ENCODE measurements around the gene SBK2.

DNA sequence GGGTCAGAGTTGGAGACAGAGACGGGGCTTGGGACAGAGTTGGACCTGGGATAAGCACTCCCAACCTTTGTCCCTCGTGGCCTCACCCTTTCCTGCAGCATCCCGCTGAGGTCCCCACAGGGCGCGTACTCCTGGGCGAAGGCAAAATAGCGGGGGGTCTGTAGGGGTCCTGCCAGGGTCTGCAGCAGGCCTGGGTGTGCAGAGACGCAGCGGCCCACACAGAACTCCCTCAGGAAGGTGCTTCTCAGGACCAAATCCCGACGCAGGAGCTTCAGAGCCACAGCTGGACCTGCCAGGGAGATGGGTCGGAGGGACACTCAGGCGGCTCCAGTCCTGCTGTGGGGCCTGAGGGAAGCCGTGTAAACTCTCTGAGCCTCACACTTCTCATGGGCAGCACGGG lies 7.1 kb upstream of the SBK2 start:
- TF ChIP-seq, protein P1, sequence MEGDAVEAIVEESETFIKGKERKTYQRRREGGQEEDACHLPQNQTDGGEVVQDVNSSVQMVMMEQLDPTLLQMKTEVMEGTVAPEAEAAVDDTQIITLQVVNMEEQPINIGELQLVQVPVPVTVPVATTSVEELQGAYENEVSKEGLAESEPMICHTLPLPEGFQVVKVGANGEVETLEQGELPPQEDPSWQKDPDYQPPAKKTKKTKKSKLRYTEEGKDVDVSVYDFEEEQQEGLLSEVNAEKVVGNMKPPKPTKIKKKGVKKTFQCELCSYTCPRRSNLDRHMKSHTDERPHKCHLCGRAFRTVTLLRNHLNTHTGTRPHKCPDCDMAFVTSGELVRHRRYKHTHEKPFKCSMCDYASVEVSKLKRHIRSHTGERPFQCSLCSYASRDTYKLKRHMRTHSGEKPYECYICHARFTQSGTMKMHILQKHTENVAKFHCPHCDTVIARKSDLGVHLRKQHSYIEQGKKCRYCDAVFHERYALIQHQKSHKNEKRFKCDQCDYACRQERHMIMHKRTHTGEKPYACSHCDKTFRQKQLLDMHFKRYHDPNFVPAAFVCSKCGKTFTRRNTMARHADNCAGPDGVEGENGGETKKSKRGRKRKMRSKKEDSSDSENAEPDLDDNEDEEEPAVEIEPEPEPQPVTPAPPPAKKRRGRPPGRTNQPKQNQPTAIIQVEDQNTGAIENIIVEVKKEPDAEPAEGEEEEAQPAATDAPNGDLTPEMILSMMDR (IDR thresholded peaks at IDR 0.05; ENCODE audit: low read depth, low read length): no peak
- TF ChIP-seq, protein P2, sequence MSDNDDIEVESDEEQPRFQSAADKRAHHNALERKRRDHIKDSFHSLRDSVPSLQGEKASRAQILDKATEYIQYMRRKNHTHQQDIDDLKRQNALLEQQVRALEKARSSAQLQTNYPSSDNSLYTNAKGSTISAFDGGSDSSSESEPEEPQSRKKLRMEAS (IDR thresholded peaks at IDR 0.05; ENCODE audit: low read depth, low read length): no peak

Data from NB4 (cell line).